GM21619 (cell line): ENCODE data around the gene DPEP3.
"Not testable (repeated sequence)": the region's sequence is repeated elsewhere in the genome, so short reads cannot be mapped to it uniquely, and the experiment has no call there.

Source experiments
- ATAC-seq: cut with Tn5 transposase; IDR thresholded peaks from one replicate; pipeline ENCODE4 v1.9.1; 2021; ENCODE audit not compliant: unreplicated experiment

The DPEP3 gene

GRCh38 chr16:67994040-67994408, 13.7 kb upstream of the DPEP3 start:
- ATAC-seq, result not testable (repeated sequence)

GRCh38 chr16:67993207-67994039, 13.1 kb upstream of the DPEP3 start:
- peak; percentile 56 for ATAC-seq

GRCh38 chr16:67992661-67993206, 12.4 kb upstream of the DPEP3 start:
- no peak for ATAC-seq

GRCh38 chr16:67990018-67990386, 9.7 kb upstream of the DPEP3 start:
- ATAC-seq, result no peak

- no peak for ATAC-seq
Measured at GRCh38 chr16:67989322-67990017, 9.2 kb upstream of the DPEP3 start.

GRCh38 chr16:67988675-67989074, 8.4 kb upstream of the DPEP3 start:
- ATAC-seq, result no peak

- no peak for ATAC-seq
Measured at GRCh38 chr16:67987460-67988160, 7.3 kb upstream of the DPEP3 start.

GRCh38 chr16:67986949-67987348, 6.7 kb upstream of the DPEP3 start:
- no peak for ATAC-seq

- no peak for ATAC-seq
Measured at GRCh38 chr16:67982011-67982696, 1.9 kb upstream of the DPEP3 start.

GRCh38 chr16:67977469-67978227, 2.7 kb downstream of the DPEP3 start:
- ATAC-seq, result no peak

GRCh38 chr16:67977005-67977404, 3.3 kb downstream of the DPEP3 start:
- no peak for ATAC-seq

- ATAC-seq, result no peak
Measured at GRCh38 chr16:67976205-67976604, 4.1 kb downstream of the DPEP3 start.

GRCh38 chr16:67975321-67976105, 4.8 kb downstream of the DPEP3 start:
- no peak for ATAC-seq

GRCh38 chr16:67972285-67972684, 8.0 kb downstream of the DPEP3 start:
- ATAC-seq, result not testable (repeated sequence)

GRCh38 chr16:67971111-67971510, 9.2 kb downstream of the DPEP3 start:
- no peak for ATAC-seq

- no peak for ATAC-seq
Measured at GRCh38 chr16:67969254-67970039, 10.9 kb downstream of the DPEP3 start.

GRCh38 chr16:67968400-67969253, 11.7 kb downstream of the DPEP3 start, which contains the start of gene SLC12A4:
Gene SLC12A4, minus strand, starts transcription at chr16:67968637. Its CDS starts 84 bp downstream, at chr16:67968553.
- ATAC-seq, result peak; percentile 66
